H1 (cell line): ENCODE data around the gene TBC1D13. TPM values are rescaled to one million over a fixed set of nuclear protein-coding genes. Genes with fewer than 3 reads are reported as not detected.
"Not testable (repeated sequence)": the region's sequence is repeated elsewhere in the genome, so short reads cannot be mapped to it uniquely, and the experiment has no call there.

ENCODE experiments used
- CTCF ChIA-PET: fragments of 300-600 bp; sonication (Branson Sonifier 250); formaldehyde crosslinking; loops from one replicate; lab custom pipeline; 2021; ENCODE audit not compliant: partially characterized antibody; lab: Charles Lee
- POLR2A ChIA-PET: fragments of 300-600 bp; sonication (Branson Sonifier 250); formaldehyde crosslinking; loops from one replicate; lab custom pipeline; 2021; ENCODE audit warnings: inconsistent platforms; ENCODE audit not compliant: partially characterized antibody; lab: Charles Lee
- DNase-seq, 2 experiments: peaks; one replicate each; pipeline versions ENCODE4 v3.0.0 to v3.0.0-alpha.2; 2010 to 2022; ENCODE audit warnings: low spot score in 2 of 2, low read depth in 1 of 2, mixed read lengths in 1 of 2
- FAIRE-seq: peaks from 2 replicates; lab custom pipeline; 2011; peaks lifted over from hg19 to GRCh38; lab: Jason Lieb, UNC
- H2AFZ ChIP-seq: 2 replicates; pipeline ENCODE4 v1.8.1; 2012; ENCODE audit warnings: low read length, inconsistent platforms
- H2AK5ac ChIP-seq: 2 replicates; pipeline ENCODE4 v1.6.1; 2013; ENCODE audit warnings: low read depth, low read length
- H2BK120ac ChIP-seq: replicated peaks from 2 replicates; pipeline ENCODE3; 2013; ENCODE audit warnings: low read depth, low read length, inconsistent platforms
- H2BK12ac ChIP-seq: 2 replicates; pipeline ENCODE4 v1.6.1; 2013; ENCODE audit warnings: low read depth, low read length
- H2BK15ac ChIP-seq: 2 replicates; pipeline ENCODE4 v1.6.1; 2013; ENCODE audit warnings: low read length
- H2BK20ac ChIP-seq: 2 replicates; pipeline ENCODE4 v1.6.1; 2013; ENCODE audit warnings: low read length
- H2BK5ac ChIP-seq: 2 replicates; pipeline ENCODE4 v1.6.1; 2013; ENCODE audit warnings: low read depth, low read length
- H3K14ac ChIP-seq: 2 replicates; pipeline ENCODE4 v1.6.1; 2013; ENCODE audit warnings: inconsistent platforms; ENCODE audit not compliant: insufficient read length
- H3K18ac ChIP-seq: 2 replicates; pipeline ENCODE4 v1.6.1; 2013; ENCODE audit warnings: low read length; ENCODE audit errors: extremely low read depth
- H3K23ac ChIP-seq: 2 replicates; pipeline ENCODE4 v1.6.1; 2013; ENCODE audit warnings: inconsistent platforms; ENCODE audit not compliant: insufficient read length
- H3K23me2 ChIP-seq: 2 replicates; pipeline ENCODE4 v1.6.1; 2013; ENCODE audit warnings: low read depth, low read length
- H3K27ac ChIP-seq: 2 replicates; pipeline ENCODE4 v1.6.1; 2011; ENCODE audit warnings: low read depth, low read length, inconsistent platforms
- H3K27me3 ChIP-seq, 4 experiments: replicated peaks in 1 of 4; 1 replicate in 1 of 4; 2 replicates in 3 of 4; pipeline versions ENCODE4 v1.6.1 to v1.8.1; 2011 to 2013; ENCODE audit warnings: low read length in 3 of 4, mild to moderate bottlenecking in 3 of 4, inconsistent platforms in 2 of 4, mixed read lengths in 2 of 4, moderate library complexity in 1 of 4; ENCODE audit not compliant: control insufficient read depth in 3 of 4, insufficient read depth in 3 of 4; ENCODE audit errors: extremely low read depth in 1 of 4
- H3K36me3 ChIP-seq, 4 experiments: 2 replicates each; pipeline versions ENCODE4 v1.6.1 to v1.8.1; 2011 to 2013; ENCODE audit warnings: mild to moderate bottlenecking in 4 of 4, low read length in 3 of 4, moderate library complexity in 2 of 4, control low read depth in 1 of 4, inconsistent platforms in 1 of 4; ENCODE audit not compliant: insufficient read depth in 4 of 4, control insufficient read depth in 2 of 4
- H3K4ac ChIP-seq: replicated peaks from 2 replicates; pipeline ENCODE3; 2013; ENCODE audit warnings: low read length, low read depth, mixed read lengths, inconsistent platforms; ENCODE audit not compliant: insufficient read length
- H3K4me1 ChIP-seq, 4 experiments: replicated peaks in 1 of 4; 1 replicate in 1 of 4; 2 replicates in 3 of 4; pipeline versions ENCODE4 v1.6.1 to v1.8.1; 2011 to 2013; ENCODE audit warnings: low read length in 3 of 4, inconsistent platforms in 2 of 4, mixed read lengths in 1 of 4; ENCODE audit not compliant: insufficient read depth in 4 of 4, control insufficient read depth in 3 of 4
- H3K4me2 ChIP-seq, 2 experiments: 2 replicates each; pipeline versions ENCODE4 v1.6.1 to v1.8.1; 2011 to 2013; ENCODE audit warnings: low read depth in 2 of 2, low read length in 2 of 2, control low read depth in 1 of 2, inconsistent platforms in 1 of 2, mild to moderate bottlenecking in 1 of 2; ENCODE audit not compliant: insufficient read depth in 1 of 2
- H3K4me3 ChIP-seq, 4 experiments: fragments of 200-600, 300-600 bp in 1 of 4; sonication (generic), shearing (Covaris generic), sonication (Bioruptor Twin) in 1 of 4; 2 replicates each; pipeline versions ENCODE4 v1.5.1 to v1.8.1; 2011 to 2016; ENCODE audit warnings: low read length in 4 of 4, low read depth in 3 of 4, control low read depth in 2 of 4, inconsistent platforms in 2 of 4, mild to moderate bottlenecking in 2 of 4, mixed read lengths in 1 of 4, moderate library complexity in 1 of 4; ENCODE audit not compliant: insufficient read depth in 2 of 4; ENCODE audit errors: extremely low read depth in 1 of 4
- H3K56ac ChIP-seq: replicated peaks from 2 replicates; pipeline ENCODE3; 2013; ENCODE audit warnings: low read depth, mild to moderate bottlenecking, mixed read lengths, low read length, inconsistent platforms; ENCODE audit not compliant: insufficient read length
- H3K79me1 ChIP-seq: 2 replicates; pipeline ENCODE4 v1.6.1; 2013; ENCODE audit warnings: low read depth, low read length, control low read depth
- H3K79me2 ChIP-seq, 2 experiments: 2 replicates each; pipeline versions ENCODE4 v1.6.1 to v1.8.1; 2012 to 2013; ENCODE audit warnings: low read length in 2 of 2, mild to moderate bottlenecking in 2 of 2, inconsistent platforms in 1 of 2; ENCODE audit not compliant: insufficient read depth in 2 of 2, control insufficient read depth in 1 of 2
- H3K9ac ChIP-seq, 4 experiments: replicated peaks in 1 of 4; 1 replicate in 1 of 4; 2 replicates in 3 of 4; pipeline versions ENCODE4 v1.6.1 to v1.8.1; 2011 to 2013; ENCODE audit warnings: low read depth in 3 of 4, low read length in 3 of 4, control low read depth in 2 of 4, mild to moderate bottlenecking in 2 of 4, moderate library complexity in 2 of 4, inconsistent platforms in 1 of 4; ENCODE audit errors: extremely low read depth in 1 of 4
- H3K9me3 ChIP-seq, 2 experiments: 2 replicates each; pipeline versions ENCODE4 v1.6.1 to v1.8.1; 2012 to 2013; ENCODE audit warnings: mild to moderate bottlenecking in 2 of 2, moderate library complexity in 2 of 2, control low read depth in 1 of 2, inconsistent platforms in 1 of 2, low read depth in 1 of 2, low read length in 1 of 2, mixed read lengths in 1 of 2; ENCODE audit not compliant: insufficient read depth in 2 of 2
- H4K20me1 ChIP-seq, 2 experiments: replicated peaks in 1 of 2; 2 replicates each; pipeline versions ENCODE3 to v1.8.1; 2011 to 2013; ENCODE audit warnings: inconsistent platforms in 2 of 2, low read length in 2 of 2, mild to moderate bottlenecking in 1 of 2; ENCODE audit not compliant: insufficient read depth in 2 of 2, control insufficient read depth in 1 of 2
- H4K5ac ChIP-seq: 2 replicates; pipeline ENCODE4 v1.6.1; 2013; ENCODE audit warnings: low read length, low read depth, mixed read lengths, inconsistent platforms; ENCODE audit not compliant: insufficient read length
- H4K8ac ChIP-seq: 2 replicates; pipeline ENCODE4 v1.8.0; 2013; ENCODE audit warnings: mild to moderate bottlenecking, moderate library complexity, low read length, inconsistent platforms; ENCODE audit not compliant: insufficient read depth; ENCODE audit errors: extremely low read depth
- H4K91ac ChIP-seq: replicated peaks from 2 replicates; pipeline ENCODE3; 2013; ENCODE audit warnings: low read length, mixed read lengths, inconsistent platforms; ENCODE audit not compliant: insufficient read length
- WGBS, 2 experiments: shearing (Covaris generic) in 1 of 2; methylation state at CpG; one replicate each; pipeline versions ENCODE4 v1.1.6 to v1.1.7; 2013 to 2015; ENCODE audit warnings: low lambda C conversion rate in 2 of 2, mixed read lengths in 2 of 2, inconsistent platforms in 1 of 2, low coverage in 1 of 2, missing lambda C conversion rate in 1 of 2; ENCODE audit not compliant: insufficient replicate concordance in 2 of 2, insufficient coverage in 1 of 2, insufficient read length in 1 of 2; ENCODE audit errors: extremely low coverage in 1 of 2, missing lambda C conversion rate in 1 of 2; 5-methylcytosine and 5-hydroxymethylcytosine counted together
- polyA plus RNA-seq, 7 experiments: library from polyadenylated mRNA; depleted of rRNA in 3 of 7; stranded (reverse) in 5 of 7; unstranded in 2 of 7; fragments of >200 nt in 5 of 7; fragments of 200-250 nt in 2 of 7; gene quantifications; 1 replicate in 5 of 7; 2 replicates in 1 of 7; 4 replicates in 1 of 7; pipeline versions ENCODE4 v1.2.1 to v1.2.3, GENCODE V29; 2011 to 2013; ENCODE audit warnings: missing spikeins in 2 of 7, mixed read lengths in 2 of 7
- total RNA-seq: library from RNA; stranded (reverse); fragmentation: NEBNext Ultra II Directional; extraction: Animal tissue kit (Norgen Biotek cat#: 25700); gene quantifications from 2 replicates; pipeline ENCODE4 v1.2.1, GENCODE V29; 2021

Gene TBC1D13
- total and polyA plus RNA-seq, 2 of the 8 experiments (the other 6 are each of a cell fraction or from before 2014, with no cell fraction given): 21.3 to 24.7 TPM

GRCh38 chr9:128851024-128851423, 64.0 kb downstream of the TBC1D13 start:
- not testable (repeated sequence) for H3K18ac ChIP-seq, H3K56ac ChIP-seq, H2BK15ac ChIP-seq, H2AK5ac ChIP-seq, H4K20me1 ChIP-seq, H2BK120ac ChIP-seq, H3K4me3 ChIP-seq, H4K8ac ChIP-seq, H3K4me1 ChIP-seq, H3K9ac ChIP-seq, H3K4me2 ChIP-seq, H3K79me2 ChIP-seq, H4K5ac ChIP-seq, H3K23me2 ChIP-seq, H2BK20ac ChIP-seq, H3K27me3 ChIP-seq, H4K91ac ChIP-seq, H2AFZ ChIP-seq, H3K79me1 ChIP-seq, H2BK5ac ChIP-seq, H3K23ac ChIP-seq, H3K14ac ChIP-seq, H2BK12ac ChIP-seq, H3K36me3 ChIP-seq, DNase-seq, H3K27ac ChIP-seq, FAIRE-seq, H3K4ac ChIP-seq
- 85% methylated on average over 10 of the region's 10 CpGs; no CpG with 5 or more reads in 1 of the 2 experiments for WGBS, 2 experiments
- peaks cover 8 to 12% of the 10 kb centered on the region in 2 experiments; a peak in 3 of 4 replicates for H3K9me3 ChIP-seq
- ChIA-PET CTCF (interaction anchor here (0.8 to 4.3 kb wide), 8 partner anchors 11 to 156 kb away, joined by 3 to 44 read pairs (median 4); no protein-coding TSS in a partner anchor), POLR2A (interaction anchor here (1.4 kb wide), 1 partner anchor 30 kb away, joined by 3 read pairs; no protein-coding TSS in a partner anchor)
